ENCODE data around the gene SORCS2.
A peak's percentile ranks its signal among the peaks of the same experiment; 100 is the strongest.

Gene SORCS2

DNA sequence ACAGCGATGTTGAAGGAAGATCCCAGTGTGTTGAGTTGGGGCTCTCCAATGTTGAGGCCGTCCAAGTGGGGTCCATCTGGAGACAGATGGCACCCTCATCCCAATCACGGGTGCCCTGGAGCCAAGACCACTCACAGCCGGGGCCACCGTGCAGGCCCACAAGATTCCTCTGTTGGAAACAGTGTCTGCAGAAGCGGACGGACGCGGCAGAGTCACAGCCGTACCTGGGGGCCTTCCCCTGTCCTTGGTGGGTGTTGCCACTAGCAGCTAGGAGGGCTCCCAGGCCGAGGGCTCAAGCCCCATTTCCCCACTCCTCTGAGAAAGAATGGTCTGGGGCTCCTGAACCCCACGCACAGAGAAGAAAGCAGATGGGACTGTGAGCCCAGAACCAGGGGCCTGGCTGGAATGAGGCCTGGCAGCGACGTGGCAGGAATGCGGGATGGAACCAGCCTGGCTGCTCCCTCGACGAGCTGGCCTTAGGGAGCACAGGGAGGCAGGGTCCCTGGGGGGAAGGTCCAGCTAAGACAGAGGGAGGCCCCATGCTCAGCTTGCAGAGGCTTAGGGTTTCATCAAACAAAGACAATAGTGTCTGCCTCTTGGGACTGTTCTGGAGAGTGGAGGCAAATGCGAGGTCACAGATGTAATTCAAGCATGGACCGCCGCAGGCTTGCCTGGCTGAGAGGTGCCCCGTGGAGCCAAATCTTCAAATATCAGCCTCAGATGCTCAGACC lies 518.4 kb downstream of the SORCS2 start:
- DNase-seq (ENCODE audit: low read depth in 2 of 2): no peak

DNA sequence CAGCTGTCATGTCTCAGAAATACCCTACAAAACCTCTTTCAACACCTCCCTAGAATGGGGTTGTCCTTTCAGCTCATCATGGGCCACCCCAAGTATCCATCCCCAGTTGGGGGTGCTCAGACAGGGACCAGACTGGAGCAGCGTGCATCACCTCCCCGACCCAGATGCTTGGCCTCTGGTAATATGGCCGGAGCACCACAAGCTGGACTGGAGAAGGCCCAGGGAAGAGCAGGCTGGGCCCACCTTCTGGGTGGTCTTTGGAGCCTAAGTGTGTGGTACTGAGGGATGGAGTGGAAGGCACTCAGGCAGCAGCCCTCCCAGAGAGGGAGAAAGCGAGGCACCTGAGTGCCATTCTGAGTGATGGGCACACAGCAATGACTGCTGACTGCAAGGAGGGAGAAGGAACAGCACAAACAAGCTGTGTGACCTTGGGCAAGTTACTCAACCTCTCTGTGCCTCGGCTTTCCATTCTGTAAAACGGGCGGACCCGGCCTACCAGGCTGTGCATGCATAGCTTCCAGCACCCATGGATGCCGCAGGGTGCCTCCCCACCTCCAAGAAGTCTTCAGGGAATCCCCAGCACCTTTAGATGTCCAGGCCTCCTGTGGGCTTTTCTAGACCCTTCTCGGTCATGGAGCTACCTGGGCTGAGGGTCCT lies 519.1 kb downstream of the SORCS2 start:
- no peak for DNase-seq (ENCODE audit: low read depth in 2 of 2)

DNA sequence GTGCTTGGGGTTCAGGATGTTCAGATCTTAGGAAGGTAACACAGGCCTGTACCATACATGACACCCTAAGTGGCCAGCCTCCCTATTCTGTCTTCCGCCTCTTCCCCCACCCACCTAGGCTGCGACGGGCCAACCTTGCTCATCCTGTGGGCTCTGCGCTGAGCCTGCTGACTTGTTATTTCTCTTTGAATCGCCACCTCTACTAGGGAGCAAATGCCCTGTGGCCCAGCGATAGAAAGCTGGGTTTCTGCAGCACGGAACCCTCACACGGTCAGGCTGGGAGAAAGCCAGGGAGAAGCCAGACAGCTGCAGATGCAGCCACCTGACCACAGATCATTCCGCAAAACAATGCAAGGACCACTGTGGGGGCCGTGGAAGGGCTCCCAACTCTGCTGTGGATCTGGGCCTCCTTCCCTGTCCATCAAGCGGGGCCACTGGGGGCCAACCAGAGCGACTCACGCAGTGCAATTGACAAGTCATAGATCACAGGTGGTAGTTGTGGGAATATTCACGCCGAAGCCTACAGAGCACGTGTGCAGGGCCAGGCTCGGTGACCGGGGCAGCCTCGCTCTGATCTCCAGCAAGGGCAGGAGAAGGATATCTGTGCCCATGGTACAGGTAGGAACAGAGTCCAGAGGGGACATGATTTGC lies 519.8 kb downstream of the SORCS2 start:
- no peak for DNase-seq (ENCODE audit: low read depth in 2 of 2)

DNA sequence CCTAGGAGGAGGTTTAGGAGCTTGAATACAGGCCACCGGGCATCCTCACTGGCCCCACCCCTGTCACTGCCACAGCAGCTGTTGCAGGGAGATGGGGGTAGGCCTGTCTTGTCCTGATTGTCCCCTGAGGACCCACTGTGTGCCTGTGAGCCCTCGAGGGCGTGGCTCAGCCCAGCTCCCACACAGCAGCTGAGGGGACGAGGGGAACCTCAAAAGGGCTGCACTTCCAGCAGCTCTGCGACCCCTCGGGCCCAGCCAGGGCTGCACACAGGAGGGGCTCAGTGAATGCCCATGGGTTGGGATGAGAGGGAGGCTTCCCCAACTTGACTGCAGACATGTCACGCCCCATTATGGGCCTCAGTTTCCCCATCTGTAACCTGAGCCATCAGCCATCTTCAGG lies 521.4 kb downstream of the SORCS2 start:
- DNase-seq (ENCODE audit: low read depth in 2 of 2): no peak

DNA sequence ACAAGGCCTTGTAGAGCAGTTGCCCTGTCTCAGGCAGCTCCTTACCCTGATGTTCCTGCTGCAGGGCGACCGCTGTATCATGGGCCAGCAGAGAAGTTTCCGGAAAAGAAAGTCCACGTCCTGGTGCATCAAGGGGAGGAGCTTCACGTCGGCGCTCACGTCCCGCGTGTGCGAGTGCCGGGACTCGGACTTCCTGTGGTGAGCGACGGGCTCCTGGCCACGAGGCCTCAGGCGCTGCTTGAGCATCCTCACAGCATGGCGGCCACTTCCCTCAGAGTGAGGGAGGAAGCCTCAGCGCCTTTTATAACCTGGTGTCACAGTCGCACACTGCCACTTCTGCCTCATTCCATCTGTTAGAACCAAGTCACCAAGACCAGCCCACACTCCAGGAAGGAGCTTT lies 521.8 kb downstream of the SORCS2 start:
- DNase-seq (ENCODE audit: low read depth in 2 of 2): no peak

DNA sequence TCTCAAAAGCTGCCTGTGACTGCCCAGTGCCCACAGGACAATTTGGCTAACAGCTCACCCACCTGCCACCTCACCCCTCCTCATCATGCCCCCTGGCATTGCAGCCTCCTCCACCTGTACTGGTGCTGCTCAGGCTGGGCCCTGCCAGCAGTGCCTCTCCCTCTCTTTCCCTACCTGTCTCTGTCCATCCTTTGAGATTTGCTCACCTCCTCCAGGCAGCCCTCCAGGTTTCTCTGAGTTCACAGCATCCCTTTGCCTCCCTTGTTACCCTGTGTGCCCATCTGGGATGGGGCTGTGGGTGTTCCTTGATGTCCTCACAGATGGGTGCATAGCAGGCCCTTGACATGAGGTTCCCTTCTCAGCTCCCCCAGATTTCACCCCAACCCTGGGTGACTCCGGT lies 522.4 kb downstream of the SORCS2 start:
- DNase-seq (ENCODE audit: low read depth in 2 of 2): no peak

DNA sequence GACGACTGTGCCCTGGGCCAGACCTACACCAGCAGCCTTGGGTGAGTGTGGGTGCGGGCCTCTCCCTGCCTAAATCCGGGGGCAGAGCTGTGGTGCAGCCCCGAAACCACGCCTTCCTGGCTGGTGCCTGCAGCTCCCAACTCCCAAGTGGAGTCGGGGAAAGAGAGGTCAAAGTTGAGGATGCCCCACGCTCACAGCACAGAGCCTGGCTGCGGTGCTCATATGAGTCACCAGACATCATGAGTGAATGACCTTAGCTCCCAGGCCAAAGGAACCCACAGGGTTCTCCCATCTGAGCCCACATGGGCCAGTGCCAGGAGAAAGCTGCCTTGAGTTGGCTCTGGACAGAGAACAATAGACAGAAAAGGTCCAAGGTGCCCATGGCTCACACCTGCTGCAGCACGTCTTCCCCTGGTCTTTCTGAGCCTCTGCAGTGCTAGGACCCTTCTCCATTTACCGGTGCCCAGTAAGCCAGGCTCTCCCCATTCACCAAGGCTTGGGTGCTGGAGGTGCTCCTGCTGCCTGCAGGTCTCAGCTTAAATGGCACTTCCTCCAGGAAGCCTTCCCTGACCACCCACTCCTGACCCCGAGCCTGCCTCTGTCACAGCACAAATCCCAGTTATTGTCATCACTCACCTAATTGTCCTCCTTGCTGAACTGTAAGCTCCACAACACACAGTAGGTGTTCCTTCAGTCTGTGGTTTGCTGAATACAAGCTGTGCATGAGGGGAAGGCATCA lies 523.1 kb downstream of the SORCS2 start:
- DNase-seq (ENCODE audit: low read depth in 2 of 2): no peak

DNA sequence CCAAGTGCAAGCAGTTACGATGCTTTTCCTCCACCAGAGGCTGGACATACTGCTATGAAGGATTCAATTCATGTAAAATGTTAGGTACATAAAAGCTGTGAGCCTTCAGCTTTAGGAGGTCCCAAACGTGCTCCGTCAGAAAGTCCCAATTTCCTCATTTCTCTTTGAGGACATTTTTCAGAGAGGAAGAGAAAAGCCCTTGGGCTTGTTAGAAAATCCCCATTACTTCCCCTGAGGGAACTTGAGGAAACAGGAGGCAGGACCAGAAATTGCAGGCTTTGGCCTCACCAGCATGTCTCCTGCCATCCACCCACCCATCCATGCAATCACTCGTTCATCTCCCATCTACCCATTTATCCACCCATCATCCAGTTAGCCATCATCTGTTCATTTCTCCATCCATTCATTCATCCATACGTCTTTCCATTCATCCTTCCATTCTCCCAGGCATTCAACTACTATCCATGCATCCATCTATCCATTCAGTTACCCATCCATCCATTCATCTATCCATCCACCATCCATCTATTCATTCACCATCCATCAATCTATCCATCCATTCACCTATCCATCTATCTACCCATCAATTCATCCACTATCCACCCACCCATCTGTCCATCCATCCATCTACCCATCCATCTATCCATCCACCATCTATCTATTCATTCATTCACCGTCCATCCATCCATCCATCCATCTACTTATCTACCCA lies 523.8 kb downstream of the SORCS2 start:
- DNase-seq (ENCODE audit: low read depth in 2 of 2): no peak

DNA sequence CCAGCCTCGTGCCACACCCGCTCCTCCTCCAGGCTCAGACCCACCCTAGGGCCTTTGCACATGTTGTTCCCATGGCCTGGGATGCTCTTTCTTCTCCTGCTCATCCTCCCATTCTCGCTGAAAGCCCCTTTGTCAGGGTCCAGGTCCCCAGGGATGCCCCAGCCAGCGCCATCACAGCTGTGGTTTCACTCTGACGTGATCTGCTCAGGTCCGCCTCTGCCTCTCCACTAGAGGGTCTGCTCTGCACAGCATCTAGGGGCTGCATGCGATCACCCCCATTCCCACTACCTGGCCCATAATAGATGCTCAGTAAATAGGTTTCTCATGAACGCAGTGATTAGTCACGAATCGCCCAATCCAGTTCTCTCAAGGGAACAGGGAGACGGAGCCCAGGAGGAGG lies 524.8 kb downstream of the SORCS2 start:
- no peak for DNase-seq (ENCODE audit: low read depth in 2 of 2)

DNA sequence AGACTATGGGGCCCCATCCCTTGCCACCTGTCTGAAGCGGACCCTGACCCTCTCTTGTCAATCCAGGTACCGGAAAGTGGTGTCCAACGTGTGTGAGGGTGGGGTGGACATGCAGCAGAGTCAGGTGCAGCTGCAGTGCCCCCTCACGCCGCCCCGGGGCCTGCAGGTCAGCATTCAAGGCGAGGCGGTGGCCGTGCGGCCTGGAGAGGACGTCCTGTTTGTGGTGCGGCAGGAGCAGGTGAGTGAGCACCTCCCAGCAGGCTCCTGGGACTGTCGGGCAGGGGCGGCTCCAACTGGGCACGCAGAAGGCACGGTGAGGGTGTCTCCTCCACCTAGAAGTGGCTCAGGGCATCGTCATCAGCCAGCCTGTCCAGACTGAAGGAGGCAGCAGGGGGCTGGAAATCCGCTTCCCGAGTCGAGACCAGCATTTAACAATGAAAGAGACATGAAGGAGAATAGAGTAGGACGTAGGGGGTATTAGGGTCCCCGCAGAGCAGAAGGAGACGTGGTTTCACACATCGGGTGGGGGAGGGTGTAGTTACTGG lies 525.7 kb downstream of the SORCS2 start:
- no peak for DNase-seq (ENCODE audit: low read depth in 2 of 2)

DNA sequence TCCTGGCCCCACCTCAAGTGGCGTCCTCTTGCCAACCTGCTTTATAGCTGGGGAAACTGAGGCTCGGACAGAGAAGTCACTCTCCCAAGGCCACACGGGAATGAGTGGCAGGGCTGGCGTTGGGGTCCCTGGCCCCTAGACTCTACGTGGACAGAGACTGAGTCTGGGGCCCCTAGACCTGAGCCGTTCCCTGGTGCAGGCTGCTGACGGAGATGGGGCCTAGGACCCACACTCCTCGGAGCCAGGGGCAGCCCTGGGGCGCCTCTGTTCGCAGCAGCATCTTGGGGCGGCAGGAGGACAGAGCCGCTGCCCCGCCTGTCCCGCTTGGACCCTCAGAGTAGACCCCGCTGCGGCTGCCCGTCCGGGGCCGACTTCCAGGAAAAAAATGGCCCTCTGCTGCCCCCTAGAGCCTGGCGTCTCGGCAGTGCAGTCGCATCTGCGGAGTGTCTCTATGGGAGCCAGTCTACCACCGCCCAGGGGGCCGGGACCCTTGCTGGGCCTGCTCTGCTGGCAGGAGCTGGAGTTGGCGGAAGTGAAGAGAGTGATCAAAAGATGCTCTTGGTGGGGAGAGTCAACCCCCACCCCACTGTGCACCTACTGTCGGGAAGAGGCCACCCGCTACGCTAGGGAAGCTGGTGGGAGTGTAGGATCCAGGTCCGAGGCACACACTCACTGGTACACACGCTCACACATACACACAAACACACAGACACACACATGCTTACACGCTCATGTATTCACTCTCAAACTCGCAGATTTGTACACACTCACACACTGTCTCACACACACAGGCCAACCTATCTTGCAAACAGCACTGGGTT lies 527.2 kb downstream of the SORCS2 start:
- peak; percentile 19 to 55 for DNase-seq (ENCODE audit: low read depth in 2 of 2)

DNA sequence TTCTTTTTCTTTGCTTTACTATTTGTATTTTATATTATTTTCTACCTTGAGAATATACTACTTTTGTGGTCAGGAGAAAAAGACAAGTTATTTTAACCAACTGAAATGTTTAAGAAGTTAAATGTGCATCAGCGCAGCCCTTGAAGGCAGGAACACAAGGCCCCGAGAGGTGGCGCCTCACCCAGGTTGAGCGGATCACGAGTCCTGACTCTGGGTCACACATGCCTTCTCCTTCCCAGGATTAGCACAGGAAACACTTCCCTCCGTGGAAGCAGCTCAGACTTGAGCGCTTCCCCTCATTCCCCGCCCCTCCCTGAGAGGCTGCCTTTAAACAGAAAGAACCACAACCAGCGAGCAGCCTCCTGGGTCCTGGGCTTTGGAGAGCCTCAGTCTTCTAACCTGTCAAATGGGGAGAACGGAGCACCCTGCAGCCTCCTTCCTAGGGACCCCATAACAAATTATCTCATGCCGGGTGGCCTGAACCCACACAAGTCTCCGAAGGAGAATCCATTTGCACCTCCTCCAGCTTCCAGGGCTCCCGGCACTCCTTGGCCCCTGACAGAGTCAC lies 529.7 kb downstream of the SORCS2 start:
- no peak for DNase-seq (ENCODE audit: low read depth in 2 of 2)

DNA sequence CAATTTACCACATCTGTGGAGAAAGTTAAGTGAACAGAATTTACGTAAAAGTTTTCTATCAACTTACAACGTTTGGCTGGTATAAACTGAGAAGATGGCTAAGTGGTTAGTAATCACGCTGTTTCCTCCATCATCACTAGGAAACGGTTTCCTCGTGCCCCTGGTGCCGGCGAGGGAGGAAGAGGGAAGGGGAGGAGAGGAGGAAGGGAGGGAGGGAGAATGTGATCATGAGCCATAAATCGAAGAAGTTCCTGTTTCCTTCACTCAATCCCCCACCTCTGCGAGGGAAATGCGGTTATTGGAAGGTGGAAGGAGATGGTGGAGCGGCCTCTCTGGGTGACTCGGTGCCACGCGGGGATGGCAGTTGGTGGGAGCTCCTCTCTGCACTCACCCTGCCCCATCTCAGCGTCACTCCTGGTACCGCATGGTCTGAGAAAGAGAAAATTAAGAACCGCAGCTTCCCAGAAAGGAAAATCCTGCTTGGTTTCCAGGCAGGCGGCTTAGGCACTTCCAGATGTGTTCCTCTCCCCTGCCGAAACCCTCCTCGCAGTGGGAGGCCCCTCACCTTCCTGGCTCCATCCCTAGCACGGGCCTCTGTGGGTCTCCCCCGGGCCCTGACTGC lies 530.5 kb downstream of the SORCS2 start:
- no peak for DNase-seq (ENCODE audit: low read depth in 2 of 2)

DNA sequence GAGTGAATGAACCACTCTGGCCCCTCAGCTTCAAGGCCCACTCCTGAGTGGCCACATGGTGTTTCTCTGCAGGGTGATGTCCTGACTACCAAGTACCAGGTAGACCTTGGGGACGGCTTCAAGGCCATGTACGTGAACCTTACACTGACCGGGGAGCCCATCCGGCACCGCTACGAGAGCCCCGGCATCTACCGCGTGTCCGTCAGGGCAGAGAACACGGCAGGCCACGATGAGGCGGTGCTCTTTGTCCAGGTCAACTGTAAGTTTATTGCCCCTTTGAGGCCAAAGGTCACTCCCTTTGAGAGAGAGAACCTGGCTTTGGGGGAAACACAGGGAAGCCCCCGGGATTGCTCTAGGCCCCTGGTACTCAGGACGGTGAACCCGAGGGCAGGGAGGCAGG lies 531.3 kb downstream of the SORCS2 start:
- DNase-seq (ENCODE audit: low read depth in 2 of 2): no peak

DNA sequence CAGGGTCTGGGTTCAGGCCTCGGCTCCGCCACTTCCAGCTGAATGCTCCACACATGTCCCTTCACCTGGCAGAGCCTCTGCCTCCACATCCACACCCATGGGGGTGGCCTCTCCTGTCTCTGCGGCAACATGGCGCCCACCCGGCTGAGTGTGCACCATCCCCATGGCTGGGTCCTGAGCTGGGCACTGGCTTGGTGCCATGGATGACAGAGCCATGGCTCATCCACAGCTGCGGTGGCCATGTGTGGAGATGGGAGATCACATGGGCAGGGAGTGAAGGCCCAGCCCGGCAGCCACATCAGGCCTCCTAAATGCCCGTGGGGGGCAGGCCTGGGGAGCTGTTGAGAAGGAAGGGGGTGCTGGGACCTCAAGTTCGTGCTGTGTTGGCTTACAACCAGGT lies 533.6 kb downstream of the SORCS2 start:
- no peak for DNase-seq (ENCODE audit: low read depth in 2 of 2)

DNA sequence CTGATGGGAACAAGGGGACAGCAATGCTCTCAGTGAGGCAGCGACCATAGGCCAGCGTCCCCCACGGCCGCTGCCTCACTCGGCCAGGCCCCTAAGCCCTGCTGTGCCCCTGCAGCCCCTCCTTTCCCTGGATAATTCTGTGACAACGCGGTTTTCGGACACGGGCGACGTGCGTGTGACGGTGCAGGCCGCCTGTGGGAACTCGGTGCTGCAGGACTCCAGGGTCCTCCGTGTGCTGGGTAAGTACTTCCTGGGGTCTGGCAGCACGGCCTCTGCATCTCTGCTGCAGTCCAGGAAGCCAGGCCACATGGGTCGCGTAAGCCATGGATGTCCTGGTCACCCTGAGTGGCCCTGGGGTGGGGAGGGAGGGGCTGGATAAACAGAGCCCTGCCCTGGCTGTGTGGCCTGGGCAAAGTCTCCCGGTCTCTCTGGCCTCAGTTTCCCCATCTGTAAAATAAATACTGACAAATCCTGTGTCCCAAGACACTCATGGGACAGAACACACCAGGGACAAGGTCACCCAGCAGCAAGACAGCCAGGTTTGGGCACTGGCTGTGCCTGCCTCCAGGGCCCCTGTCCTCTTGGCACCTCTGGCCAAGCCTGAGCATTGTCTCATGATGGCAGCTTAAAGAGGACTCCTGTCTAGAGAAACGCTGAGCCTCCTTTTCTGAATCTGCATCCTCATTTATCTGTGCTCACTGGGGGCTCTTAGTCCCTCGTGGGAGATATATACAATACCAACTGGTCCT lies 534.5 kb downstream of the SORCS2 start:
- no peak for DNase-seq (ENCODE audit: low read depth in 2 of 2)

DNA sequence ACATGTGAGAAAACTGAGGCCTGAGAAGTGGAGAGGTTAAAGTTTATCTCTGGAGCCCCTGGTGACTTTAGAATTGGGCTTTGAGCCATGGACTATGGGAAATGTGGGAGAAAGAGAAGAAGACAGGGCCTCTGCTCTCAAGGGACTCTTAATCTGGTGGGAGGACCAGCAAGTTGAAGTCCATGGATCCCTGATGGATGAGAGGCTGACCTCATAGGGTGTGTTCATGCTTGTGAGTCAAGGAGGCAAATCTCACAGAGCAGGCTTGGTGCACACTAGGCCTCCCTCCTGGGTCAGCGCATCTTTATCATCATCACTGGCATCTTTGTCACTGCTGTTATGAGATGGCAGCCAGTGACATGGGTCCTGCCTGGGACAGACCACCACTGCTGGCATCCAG lies 535.4 kb downstream of the SORCS2 start:
- no peak for DNase-seq (ENCODE audit: low read depth in 2 of 2)

DNA sequence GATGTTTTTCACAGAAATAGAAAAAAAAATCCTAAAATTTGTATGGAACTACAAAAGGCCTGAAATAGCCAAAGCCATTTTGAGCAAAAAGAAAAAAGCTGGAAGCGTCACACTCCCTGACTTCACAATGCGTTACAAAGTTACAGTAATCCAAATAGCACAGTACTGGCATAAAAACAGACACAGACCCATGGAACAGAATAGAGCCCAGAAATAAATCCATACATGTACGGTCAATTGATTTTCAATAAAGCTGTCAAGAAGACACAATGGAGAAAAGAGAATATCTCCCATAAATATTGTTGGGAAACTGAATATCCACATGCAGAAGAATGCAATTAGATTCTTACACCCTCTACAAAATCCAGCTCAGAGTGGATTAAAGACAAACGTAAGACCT lies 539.1 kb downstream of the SORCS2 start:
- DNase-seq (ENCODE audit: low read depth in 2 of 2): no peak

DNA sequence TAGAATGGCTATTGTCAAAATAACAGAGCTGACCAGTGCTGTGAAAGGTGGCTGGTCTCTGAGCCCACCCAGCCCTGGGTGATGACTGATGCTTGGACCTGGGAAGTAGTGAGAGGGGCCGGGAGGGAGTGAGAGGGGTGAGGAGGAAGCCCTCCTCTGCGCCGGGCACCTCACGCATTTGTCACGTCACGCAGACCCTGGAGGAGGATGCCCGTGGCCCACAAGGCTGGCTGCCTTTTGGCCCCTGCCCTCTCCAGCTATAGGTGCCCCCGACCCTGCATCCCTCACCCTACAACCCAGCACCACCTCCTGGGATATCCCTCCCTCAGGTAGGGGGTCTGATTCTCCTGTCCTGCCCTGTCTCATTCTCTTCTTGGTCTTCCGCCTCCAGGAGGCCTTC lies 539.9 kb downstream of the SORCS2 start:
- no peak for DNase-seq (ENCODE audit: low read depth in 2 of 2)
